ENCODE measurements around the gene NRSN1.

DNA sequence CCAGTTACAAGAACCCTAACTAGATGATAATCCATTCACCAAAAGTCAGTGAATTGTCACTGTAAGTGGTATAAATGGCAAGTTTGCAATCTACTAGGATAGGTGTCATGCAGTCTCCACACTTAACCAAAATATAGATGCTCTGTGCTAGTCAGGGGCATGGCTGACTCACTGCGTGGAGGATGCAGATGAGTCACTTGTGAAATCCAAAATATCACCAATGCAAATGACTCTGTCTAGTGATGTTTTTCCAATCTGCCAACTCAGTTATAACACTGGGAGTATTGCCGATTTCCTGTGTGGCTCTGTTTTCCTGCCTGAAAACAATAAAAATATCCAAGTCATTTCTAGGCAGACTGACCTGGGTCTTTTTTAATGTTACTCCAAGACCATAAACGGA lies 47.8 kb upstream of the NRSN1 start:
- TF ChIP-seq POLR2AphosphoS5 (IDR thresholded peaks at IDR 0.05) (no peak), EP300 (IDR thresholded peaks at IDR 0.05) (no peak)

All from sigmoid colon (tissue), 4 donors.